ENCODE data around the gene NFIB.
A peak's percentile ranks its signal among the peaks of the same experiment; 100 is the strongest.

Gene NFIB

DNA sequence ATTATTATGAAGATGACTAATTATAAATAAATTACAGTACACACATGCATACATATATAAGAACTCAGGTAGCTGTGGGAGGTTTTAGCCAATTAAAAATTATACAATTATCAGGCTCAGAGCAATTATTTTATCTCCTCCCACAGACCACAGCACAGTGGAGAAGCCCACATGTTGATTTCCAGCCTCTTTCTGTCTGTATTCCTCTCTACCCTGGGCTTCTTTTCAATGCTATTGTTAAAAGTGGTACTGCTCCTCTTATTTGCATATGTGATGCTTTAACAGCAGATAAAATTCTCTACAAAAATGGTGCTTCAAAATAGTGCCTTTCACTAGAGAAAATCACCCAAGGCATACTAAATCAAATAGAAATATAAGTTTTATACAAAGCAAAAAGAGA, 218.7 kb downstream of the NFIB start:
- DNase-seq, result no peak

DNA sequence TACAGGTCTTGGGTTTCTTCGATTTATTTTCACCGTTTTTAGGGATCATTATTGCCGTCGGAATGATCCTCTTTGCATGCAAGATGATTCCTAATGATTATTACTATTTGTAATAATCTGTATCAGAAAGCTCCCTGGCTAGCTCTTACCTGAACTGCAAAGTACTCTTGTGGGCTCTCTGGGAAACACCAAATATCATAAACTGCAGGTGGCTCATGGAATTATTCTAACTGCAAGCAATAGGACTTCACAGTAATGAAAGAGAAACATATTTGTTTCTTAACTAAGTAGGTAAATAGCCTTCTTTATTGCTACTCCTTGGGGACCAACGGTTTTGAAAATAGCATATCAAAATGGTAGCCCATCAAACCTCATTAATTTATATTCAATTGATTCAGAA, 219.4 kb downstream of the NFIB start:
- DNase-seq, result no peak

DNA sequence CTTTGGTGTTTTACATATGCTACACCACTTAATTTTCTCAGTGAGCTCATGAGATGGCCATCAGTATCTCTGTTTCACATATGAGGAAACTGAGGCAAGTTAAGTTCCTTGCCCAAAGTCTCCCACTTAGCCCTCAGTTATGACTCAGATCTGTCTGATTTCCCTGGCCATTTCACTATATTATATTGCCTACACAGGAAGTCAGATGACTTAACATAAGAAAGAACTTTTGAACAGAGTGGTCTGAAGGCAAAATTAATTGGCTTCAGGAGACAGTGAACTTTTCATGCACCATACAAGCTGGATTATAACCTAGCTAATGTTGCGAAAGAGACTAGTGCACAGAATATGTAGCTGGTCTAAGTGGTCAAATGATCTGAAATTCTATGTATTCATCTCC, 221.6 kb downstream of the NFIB start:
- no peak for DNase-seq

DNA sequence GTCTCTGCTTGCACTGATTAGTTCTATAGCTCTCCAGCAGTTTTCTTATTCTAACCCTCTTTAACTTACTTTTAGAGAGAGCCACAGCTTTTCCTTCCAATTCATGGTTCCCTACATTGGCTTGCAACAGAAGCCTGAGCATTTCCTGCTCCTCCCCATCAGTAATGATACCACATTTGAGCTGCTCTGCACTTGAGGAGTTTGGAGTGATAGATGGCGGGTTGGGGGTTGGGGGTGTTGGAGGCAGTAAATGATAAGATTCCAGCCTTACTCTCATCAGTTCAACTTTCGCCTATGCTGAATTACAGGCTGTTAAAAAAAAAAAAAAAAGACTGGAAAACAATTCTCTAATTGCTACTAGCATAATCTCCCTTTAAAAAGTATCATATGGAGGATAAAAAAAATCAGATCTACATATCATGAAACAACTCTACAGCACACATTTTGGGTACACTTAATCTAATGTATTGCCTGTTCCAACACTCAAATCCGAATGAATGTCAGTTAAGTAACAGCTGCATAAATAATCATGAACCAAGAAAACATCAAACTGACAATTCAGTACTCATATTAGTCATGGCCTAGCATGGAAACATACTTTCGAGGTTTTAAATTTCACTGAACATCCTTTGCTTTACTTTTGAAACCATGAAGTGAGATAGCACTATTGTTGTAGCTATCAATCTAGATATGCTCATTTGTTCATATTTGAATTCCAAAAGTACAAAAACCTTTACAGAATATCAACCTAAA, 224.7 kb downstream of the NFIB start:
- no peak for DNase-seq

DNA sequence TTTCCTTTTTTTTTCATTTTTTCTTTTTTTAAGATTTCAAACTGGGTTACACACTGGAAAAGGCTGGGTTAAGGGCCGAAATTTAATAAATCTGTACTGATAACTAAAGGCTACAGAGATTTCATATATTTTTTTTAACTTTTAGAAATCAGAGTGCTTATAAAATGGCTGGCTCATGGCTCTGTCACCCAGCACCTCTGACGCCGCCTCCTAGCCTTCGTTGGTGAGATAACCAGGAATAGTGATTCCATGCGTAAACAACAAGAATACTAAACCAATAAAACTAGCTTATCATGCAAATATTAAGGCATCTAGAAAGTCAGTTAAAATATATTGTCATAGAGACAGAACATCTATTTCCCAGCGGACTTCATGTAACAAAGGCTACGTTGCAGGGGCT, 226.4 kb downstream of the NFIB start:
- DNase-seq, result no peak

DNA sequence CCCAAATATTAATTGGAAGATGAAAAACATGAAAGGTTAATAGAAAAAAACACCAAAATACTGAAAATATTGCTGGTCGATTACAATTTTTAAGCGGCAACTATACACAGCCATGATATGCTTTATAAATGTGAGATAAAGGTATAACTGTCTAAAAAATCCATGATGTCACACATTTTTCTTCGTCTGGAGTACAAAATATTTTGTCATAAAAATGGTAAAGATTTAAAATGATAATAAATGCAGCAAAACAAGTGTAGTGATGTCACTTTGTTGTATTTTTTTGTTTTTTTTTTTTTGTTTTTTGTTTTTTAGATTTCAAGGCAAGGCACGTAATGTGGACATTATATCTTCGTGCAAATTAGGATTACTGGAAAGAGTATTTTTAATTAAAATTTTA, 227.4 kb downstream of the NFIB start:
- no peak for DNase-seq

DNA sequence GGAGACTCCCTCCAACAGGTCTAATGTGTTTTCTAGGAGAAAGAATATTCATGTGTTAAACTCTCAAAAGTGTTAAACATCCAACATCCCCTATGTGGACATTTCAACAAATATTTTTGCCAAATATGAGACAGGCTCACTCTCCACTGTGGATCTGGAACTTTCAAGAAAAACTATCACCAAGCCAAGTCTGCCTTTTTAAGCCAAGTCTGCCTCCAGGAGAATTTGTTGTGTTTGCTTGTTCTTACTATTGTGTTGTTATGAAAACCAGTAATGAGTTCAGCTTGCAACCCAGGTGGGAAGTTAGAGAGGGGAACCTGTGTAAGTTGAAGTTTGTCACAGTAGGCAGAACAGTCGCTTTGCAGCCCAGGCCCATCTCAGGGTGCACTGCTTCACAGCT, 228.1 kb downstream of the NFIB start:
- DNase-seq, result no peak

DNA sequence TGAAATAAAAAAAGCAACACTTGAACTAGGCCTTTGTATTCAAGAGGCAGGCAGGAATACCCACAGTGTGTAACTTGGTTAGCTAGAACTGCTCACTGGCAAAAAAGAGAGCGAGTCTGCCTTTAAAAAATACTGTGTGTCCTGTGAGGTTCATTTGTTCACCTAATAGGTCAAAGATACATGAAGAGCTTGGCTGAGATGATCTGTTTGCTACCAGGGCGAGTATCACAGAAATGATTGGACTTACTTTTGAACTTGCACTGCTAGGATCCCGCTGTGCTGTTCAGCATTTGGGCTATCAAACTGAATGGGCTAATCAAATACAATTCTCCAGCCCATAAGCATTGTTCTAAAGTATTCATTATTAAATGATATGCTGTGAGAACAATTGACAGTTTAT, 229.1 kb downstream of the NFIB start:
- DNase-seq, result no peak

DNA sequence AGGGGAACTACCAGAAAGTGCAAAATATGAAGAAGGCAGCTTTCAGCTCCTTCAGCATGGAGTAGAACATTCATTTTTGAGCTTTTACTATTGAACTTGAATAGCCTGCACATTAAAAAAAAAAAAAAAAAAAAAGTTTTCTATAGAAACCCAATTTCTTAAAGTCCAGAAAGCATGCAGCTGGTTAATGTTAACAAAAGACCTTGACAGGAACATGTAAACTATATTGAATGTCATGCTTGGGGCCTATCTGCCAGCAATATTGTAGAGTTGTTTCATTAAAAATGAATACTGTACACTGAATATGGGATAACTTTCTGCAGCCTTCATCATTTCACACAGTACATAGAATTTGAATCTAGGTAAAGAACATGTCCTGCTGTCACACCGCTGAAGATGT, 230.6 kb downstream of the NFIB start:
- no peak for DNase-seq

DNA sequence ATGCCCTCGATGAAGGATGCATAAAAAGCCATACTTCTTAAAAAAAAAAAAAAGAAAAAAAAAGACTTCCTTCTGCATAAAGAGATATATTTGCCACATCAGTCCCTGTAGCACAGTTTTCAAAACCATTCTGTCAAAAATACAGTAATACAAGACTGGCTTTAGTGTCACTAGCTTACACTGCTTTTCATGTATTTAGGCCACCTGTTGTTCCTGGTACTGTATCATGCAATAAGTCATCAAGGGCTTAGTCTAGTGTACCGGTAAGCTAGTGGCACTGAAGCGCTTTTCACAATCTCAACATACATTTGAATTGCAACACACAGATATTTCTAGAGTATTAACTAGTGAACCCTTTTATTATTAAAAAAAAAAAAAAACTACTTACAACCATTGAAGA, 231.2 kb downstream of the NFIB start:
- no peak for DNase-seq

DNA sequence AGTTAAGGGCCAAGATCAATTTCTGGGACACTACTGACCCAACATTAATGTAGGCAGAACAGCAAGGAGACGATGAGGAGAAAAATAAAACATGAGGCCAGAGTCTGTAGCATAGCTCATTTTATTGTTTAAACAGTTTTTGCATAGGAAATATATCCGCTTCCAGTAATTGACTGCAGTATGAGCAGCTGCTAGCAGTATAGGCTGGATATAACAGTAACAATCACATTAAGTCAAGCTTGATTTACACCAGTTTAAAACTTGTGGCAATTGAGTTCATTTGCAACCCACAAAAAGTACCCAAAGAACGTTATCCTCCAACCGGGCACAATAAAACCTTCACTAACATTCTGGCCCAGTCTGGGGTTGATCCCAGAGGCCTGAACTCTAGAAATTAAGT, 232.2 kb downstream of the NFIB start:
- DNase-seq, result no peak

DNA sequence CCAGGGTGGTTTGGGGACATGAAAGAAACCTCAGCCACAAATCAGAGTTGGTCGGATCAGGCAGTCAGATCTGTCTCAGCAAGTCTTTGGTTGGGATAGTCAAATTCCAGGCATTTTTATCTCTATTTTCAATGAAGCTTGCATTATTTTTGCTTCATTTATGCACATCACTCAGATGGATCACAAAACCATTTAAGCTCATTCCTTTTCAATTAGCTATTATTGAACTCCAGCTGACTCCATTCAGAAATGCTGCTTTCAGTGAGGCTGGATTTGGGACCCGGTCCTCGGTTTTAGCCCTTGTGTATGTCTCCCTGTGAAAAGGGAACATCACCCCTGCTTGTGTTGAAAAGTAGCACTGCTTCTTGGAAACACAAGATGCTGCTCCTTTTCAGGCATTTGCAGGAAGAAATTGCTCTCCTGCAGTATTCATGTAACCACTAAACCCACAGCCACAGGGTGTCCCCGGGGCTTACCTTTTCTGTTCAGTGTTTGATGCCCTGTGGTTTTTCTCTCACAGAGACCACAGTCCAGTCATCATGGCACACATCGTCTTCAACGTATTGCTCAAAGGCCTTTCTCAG, 232.9 kb downstream of the NFIB start:
- DNase-seq, result no peak

DNA sequence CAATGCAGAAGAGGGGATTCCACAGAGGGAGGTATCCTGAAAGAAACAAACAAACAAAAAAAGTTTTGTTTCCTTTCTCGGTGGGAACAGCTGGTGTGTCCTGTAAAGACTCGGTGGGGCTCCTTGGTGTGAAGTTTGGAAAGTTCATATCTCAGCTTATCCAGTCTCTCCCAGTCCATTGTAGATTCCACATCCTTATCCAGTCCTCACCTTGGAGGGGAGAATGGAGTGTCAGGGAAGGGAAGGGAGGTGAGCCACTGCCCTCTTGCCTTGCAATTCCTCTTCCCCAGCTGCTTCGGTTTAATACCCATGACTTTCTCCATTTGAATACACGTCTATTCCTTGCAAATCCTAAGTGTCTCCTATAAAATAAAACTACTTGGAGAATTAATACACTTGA, 234.5 kb downstream of the NFIB start:
- DNase-seq, result no peak

DNA sequence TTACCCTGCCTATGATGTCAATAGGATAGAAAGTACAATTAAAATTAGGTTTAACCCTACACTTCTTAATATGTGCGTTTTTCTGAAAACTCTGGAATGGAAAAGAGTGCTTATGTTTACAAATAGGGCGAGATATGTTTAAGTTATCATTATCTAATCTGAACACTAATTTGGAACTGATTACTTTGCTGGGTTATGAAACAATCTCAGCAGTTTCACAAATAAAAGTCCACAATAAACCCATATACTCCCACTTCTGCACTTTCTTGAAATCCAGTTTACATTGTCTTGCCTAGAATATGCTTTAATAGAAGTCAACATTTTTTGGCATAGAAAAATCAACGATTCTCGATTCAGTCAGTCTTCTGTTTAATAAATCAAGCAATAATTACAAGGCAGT, 236.3 kb downstream of the NFIB start:
- DNase-seq, result no peak

DNA sequence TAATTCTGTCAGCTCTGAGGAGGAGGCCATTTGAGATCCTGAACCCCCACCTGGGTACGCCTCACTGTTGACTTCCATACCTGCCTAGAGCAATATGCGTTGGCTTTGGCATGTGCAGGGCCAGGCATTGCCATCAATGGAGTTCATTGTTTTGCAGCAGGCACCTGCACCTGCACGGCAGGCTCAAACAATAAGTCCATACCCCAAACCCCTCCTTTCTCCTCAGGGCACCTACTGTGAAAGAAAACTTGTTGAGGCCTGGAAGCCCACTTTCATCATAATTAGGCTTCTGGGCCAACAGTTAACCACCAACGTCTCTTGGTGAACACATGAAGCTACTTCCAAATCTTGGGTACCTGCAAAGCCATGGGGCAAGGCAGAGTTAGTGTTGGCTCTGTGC, 238.7 kb downstream of the NFIB start:
- DNase-seq, result peak; percentile 86

DNA sequence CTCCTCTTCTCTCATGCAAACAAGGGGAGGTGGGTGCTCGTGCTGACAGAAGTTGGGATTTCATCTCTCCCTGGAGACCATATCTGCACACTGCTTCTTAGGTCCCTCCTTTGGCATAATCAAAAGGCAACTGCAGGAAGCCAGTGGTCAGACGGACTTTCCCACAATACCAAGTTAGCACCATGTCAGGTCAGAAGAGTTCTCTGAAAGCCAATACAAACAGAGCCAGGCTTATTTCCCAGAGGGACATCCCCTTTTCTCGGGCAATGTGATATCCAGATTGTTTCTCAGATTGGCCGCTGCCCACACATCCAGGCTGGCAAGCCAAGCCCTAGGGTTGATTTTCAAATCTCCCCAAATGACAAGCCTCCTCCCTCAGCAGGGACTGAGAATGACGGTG, 241.1 kb downstream of the NFIB start:
- DNase-seq, result no peak

DNA sequence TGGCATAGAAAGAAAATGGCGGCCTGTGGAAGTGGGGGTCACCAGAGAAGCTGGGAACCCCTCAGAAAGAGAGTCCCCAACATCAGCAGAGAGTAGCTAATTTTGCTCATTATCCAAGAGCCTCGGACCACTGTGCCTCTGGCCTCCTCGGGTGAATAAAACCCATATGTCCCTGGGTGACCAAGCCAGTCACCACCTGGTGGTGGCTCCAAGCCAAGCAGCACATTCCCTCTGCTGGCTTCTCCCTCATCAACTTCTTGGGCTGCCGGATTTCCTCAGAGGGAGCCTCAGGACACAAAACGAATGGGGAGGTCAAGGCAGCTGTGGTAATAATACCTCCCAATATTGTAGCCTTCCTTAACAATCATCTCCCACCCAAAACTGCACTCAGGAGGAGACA, 242.5 kb downstream of the NFIB start:
- no peak for DNase-seq

DNA sequence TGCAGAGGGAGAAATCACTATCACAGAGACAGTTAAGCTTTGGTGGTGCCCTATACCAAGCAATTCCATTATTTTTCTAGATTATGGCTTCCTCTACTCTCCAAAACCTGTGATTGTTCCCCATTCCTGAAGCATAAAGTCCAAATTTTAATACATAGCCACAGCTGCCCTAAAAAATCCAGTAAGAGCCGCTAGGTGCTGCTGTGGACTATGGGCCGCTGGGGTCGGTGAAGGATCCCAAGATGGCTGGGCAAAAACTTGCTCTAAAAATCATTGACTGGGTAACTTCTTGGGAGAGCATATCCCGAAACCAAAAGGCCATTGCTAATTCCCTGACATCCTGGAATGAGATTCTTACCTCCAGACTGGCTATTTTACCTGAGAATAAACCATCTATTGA, 245.3 kb downstream of the NFIB start:
- DNase-seq, result no peak

DNA sequence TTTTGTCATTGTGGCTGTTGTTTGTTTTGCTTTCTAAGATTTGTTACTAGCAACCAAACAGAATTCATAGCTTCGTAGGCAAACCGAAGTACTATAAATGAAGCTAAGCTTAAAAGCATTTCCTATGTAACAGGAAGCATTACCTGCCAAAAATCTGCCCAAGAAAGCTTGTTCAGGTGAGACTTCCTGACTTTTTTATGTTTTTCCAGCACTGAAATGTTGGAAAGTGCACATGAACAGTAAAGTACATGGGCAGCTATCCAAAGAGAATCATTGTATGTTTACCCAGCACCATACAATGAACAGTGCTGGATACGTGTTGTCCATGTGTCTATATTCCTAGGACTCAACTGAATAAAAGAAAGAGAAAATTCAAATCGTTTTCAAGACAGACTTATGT, 247.1 kb downstream of the NFIB start:
- DNase-seq, result peak; percentile 47

DNA sequence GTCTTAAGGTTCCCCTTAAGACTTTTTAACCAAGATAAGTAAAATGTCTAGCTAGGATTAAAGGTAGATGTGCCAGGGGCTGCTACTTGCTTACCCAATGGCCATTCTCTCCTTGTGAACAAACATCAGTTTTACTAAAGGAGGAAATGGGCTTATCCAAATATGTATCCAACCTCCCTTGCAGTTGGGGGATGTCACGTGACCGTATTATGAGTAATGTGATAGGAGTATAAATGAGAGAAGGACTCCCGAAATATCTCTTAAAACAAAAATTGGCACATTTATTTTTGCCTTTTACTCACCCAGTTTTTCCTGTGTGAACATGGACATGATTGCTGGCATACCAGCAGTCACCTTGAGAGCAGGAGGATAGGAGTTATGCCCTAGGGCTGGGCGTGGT, 247.9 kb downstream of the NFIB start:
- DNase-seq, result no peak

DNA sequence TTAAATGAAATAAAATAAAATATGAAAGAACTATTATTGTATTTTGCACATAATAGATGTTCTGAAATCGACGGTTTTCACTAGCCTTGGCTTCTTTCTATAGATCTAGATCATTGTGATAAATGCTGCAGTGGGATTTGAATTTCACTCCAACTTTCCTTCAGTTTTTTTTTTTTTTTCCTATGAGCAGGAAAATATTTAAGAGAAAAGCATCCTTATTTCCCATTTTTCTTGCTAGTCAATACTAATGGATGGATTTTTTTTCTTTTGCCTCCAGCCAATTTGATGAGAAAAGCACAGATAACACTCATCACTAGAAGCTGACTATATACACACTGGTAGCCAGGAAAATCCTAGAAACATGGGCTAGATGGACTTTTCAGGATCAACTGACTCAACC, 249.0 kb downstream of the NFIB start:
- no peak for DNase-seq

DNA sequence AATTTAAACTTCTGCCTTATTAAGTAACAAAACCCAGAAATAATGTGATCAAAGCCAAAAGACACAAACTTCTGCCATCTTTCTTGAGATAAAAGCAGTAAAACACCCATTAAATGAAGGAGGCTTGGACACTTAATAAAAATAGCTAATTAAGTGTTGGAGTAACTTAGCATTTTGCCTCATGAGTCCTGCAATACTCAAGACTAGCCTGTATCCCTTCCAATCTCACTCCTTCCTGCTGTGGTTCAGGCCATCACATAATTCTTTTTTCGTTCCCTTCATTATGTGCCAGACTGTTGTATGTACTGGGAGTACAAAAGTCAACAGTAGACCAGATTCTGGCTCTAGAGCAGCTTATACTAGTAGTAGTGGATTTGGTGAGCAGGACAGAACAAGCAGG, 250.2 kb downstream of the NFIB start:
- DNase-seq, result no peak

DNA sequence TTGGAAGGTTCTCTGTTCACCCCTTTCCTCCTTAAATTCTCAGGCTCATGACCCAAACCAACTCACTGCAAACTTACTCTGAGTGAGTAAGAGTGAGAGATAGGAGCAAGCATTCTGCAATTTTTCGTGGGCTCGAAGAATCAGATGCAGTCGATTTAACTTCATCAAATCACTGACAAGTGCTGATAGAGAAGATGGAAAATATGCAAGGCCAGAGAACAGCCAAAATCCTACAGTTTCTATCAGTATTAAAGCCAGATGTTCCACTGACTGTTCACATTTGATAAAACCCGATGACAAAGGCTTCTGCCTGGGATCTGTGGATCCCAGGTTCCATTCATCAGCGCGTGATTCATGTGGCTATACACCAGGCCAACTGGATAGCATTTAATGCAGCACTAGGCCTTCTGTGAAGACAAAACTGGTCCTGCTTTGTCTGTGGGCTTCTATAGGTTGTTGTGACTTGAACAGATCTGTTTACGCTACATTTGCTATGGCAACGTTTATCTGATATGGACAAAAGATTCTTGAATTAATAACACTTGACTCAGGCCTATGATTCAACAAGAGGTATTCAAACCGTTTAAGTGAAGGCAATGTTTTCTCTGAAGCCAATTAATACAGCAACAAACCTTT, 251.2 kb downstream of the NFIB start:
- peak; percentile 76 for DNase-seq

DNA sequence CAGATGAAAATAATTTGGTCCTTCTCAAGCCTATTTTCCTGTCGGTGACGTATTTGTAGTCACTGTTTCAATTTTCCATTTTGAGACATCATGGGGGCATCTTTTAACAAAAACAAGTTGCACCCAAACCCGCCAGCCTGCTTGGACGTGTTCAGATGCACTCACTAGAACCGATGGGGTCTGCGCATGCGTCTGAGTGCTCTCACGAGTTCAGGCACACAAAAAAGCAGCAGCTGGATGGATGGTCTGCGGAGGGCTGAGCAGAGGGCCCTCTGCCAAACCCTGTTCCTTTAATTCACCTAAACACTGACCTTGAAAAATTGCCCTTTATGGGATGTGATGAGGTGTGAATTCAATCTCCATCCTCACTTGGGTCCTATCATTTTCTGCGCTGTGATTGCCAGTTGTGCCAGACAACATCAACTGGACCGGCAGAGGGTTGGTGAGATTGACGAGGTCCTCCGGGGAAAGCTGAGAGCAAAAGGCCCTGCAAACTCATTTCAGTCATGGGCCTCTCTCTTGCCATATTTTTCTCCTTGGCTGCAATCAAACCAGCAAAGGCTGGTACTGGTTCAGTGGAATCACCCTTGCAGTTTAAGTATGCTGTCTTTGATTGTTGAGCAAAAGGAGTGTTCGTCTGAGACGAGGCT, 251.9 kb downstream of the NFIB start:
- DNase-seq, result peak; percentile 77
